ENCODE measurements around the gene CLCN4. TPM values are rescaled to one million over a fixed set of nuclear protein-coding genes. Genes with fewer than 3 reads are reported as not detected.
A peak's percentile ranks its signal among the peaks of the same experiment; 100 is the strongest.

The CLCN4 gene
- total and polyA plus RNA-seq, 10 of the 15 experiments (the other 5 are each of a cell fraction or from before 2014, with no cell fraction given): 0.90 to 6.9 (median 2.9) TPM

DNA sequence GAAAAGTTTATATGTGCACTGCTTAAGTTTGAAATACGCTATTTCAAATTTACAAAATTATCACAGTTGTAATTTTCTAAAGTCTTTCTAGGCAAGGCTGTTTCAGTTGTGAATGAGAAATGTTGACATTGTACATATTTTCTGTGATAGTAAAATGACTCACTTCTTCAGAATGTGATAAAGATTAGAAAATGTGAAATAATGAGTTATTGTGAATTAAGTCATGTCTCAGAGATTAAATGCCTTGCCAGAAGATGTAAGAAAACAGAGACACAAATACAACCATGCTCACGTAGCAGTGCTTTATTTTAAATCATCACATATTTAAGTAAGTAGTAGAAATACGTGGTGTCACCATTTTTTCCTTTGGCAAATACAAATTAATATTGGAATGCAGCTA, 768 bp downstream of the CLCN4 start (continued):
- TF ChIP-seq, protein P1, sequence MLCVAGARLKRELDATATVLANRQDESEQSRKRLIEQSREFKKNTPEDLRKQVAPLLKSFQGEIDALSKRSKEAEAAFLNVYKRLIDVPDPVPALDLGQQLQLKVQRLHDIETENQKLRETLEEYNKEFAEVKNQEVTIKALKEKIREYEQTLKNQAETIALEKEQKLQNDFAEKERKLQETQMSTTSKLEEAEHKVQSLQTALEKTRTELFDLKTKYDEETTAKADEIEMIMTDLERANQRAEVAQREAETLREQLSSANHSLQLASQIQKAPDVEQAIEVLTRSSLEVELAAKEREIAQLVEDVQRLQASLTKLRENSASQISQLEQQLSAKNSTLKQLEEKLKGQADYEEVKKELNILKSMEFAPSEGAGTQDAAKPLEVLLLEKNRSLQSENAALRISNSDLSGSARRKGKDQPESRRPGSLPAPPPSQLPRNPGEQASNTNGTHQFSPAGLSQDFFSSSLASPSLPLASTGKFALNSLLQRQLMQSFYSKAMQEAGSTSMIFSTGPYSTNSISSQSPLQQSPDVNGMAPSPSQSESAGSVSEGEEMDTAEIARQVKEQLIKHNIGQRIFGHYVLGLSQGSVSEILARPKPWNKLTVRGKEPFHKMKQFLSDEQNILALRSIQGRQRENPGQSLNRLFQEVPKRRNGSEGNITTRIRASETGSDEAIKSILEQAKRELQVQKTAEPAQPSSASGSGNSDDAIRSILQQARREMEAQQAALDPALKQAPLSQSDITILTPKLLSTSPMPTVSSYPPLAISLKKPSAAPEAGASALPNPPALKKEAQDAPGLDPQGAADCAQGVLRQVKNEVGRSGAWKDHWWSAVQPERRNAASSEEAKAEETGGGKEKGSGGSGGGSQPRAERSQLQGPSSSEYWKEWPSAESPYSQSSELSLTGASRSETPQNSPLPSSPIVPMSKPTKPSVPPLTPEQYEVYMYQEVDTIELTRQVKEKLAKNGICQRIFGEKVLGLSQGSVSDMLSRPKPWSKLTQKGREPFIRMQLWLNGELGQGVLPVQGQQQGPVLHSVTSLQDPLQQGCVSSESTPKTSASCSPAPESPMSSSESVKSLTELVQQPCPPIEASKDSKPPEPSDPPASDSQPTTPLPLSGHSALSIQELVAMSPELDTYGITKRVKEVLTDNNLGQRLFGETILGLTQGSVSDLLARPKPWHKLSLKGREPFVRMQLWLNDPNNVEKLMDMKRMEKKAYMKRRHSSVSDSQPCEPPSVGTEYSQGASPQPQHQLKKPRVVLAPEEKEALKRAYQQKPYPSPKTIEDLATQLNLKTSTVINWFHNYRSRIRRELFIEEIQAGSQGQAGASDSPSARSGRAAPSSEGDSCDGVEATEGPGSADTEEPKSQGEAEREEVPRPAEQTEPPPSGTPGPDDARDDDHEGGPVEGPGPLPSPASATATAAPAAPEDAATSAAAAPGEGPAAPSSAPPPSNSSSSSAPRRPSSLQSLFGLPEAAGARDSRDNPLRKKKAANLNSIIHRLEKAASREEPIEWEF (IDR thresholded peaks at IDR 0.05; ENCODE audit: insufficient replicate concordance, low read depth, low read length): no peak
- TF ChIP-seq IRF4 (IDR thresholded peaks at IDR 0.05; ENCODE audit: low read depth, low read length): no peak
- no peak for TF ChIP-seq KAT2A (conservative IDR thresholded peaks at IDR 0.05; ENCODE audit: control insufficient read depth, low read depth, low read length)
- TF ChIP-seq CBFB (IDR thresholded peaks at IDR 0.05; ENCODE audit: low read depth): no peak
- no peak for TF ChIP-seq ZSCAN29 (IDR thresholded peaks at IDR 0.05)

DNA sequence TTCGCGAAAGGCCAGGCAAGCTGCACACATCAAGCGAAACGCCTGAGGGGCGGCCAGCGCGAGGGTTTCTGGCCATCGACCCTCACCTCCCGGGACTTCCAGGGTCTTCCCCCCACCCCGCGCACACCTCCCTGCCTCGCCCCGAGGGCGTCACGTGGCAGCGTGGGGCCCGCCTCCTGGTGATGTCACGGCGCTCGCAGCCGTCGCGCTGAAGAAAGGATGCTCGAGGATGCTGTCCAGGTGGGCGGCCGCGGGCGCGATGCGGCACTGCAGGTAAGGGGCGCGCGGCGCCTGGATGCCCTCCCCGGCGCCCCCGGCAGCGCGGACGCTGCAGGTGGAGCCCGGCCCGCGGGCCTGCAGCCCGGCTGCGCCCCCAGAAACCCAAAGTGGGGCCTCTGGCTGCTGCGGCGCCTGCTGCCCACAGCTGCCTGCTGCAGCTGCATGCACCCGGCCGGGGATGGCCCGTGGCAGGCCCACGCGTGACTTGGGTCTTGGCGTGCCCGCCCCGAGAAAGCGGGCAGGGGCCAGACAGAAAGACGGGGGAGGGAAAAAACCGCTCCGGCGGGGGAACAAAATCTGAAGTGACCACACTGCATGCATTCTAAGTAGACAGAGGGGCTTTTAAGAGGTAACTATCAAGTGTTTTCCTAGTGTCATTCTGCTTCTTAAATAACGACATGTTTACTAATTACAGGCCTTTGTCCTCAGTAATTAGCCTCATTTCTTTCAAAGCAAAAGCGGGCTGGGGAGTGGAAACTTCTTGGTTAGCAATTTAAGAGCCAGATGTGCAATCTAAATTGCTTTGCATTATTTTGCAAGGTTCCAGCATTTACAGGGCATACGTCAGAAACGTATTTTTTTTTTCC, 1.7 kb downstream of the CLCN4 start:
- peaks cover 2 to 14% of the 10 kb centered on the region in 2 experiments for H3K27me3 ChIP-seq (replicated peaks in 1 of 2; ENCODE audit: control insufficient read depth in 2 of 2, insufficient read depth in 2 of 2, low read length in 1 of 2)
- no peak overlapping the region for H3K9ac ChIP-seq (ENCODE audit: control insufficient read depth, insufficient read depth, low read length)
- ATAC-seq: peak; percentile 40
- no peaks in the 10 kb centered on the region for H3K9me3 ChIP-seq (replicated peaks; ENCODE audit: control insufficient read depth, insufficient read depth, low read length)
- BruUV-seq (replicated peaks): no TSS peak
- no peaks in the 10 kb centered on the region for H3K36me3 ChIP-seq (ENCODE audit: control insufficient read depth in 2 of 2, insufficient read depth in 2 of 2, low read length in 1 of 2)
- H3K4me3 ChIP-seq: no peak overlapping the region
- no peak overlapping the region for H2AFZ ChIP-seq (ENCODE audit: control insufficient read depth, low read depth, low read length)
- ChIA-PET SMC1A (ENCODE audit: uncharacterized antibody, unreplicated experiment) (no interaction called here), RAD21 (ENCODE audit: unreplicated experiment) (no interaction called here), CTCF (interaction anchor here (0.7 to 1.0 kb wide), 2 partner anchors 11 to 37 kb away, joined by 3 to 4 read pairs; no protein-coding TSS in a partner anchor), POLR2A (no interaction called here)
- in situ Hi-C loops (cut with MboI) (no loop called here), intact Hi-C loops (cut with micrococcal nuclease; ENCODE audit: unreplicated experiment) (no loop called here)
- H3K27ac ChIP-seq (ENCODE audit: control insufficient read depth, insufficient read depth): no peak overlapping the region
- no peak overlapping the region for H3K4me2 ChIP-seq (ENCODE audit: control insufficient read depth, insufficient read depth)
- no peak for FAIRE-seq
- no peaks in the 10 kb centered on the region for H4K20me1 ChIP-seq (ENCODE audit: control insufficient read depth, insufficient read depth)
- no peak for DNase-seq (ENCODE audit: low read depth, low spot score)
- 37% methylated on average over 28 of the region's 64 CpGs for WGBS (ENCODE audit: insufficient coverage, insufficient replicate concordance, low lambda C conversion rate, missing lambda C conversion rate)
- no peaks in the 10 kb centered on the region for H3K79me2 ChIP-seq (ENCODE audit: control insufficient read depth, insufficient read depth, low read length)
- no peaks in the 10 kb centered on the region; the same call in 1 of the 2 replicates for H3K4me1 ChIP-seq (ENCODE audit: control insufficient read depth, insufficient read depth, low read length)
- no peak for TF ChIP-seq WRNIP1 (IDR thresholded peaks at IDR 0.05; ENCODE audit: borderline replicate concordance, low read depth, low read length)
- no peak for TF ChIP-seq SREBF1 (IDR thresholded peaks at IDR 0.05; ENCODE audit: low read length)
- TF ChIP-seq SREBF2 (IDR thresholded peaks at IDR 0.05; ENCODE audit: low read length): no peak
- TF ChIP-seq, protein P2, sequence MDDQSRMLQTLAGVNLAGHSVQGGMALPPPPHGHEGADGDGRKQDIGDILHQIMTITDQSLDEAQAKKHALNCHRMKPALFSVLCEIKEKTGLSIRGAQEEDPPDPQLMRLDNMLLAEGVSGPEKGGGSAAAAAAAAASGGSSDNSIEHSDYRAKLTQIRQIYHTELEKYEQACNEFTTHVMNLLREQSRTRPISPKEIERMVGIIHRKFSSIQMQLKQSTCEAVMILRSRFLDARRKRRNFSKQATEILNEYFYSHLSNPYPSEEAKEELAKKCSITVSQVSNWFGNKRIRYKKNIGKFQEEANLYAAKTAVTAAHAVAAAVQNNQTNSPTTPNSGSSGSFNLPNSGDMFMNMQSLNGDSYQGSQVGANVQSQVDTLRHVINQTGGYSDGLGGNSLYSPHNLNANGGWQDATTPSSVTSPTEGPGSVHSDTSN (IDR thresholded peaks at IDR 0.05; ENCODE audit: insufficient replicate concordance, low read depth, low read length): no peak
- TF ChIP-seq LARP7 (IDR thresholded peaks at IDR 0.05): 0 out of 2 replicates have a peak, but pooled peaks have one; percentile 26
- TF ChIP-seq BHLHE40 (IDR thresholded peaks at IDR 0.05; ENCODE audit: borderline replicate concordance in 1 of 2, low read depth in 2 of 2, low read length in 1 of 2): peak in 1 of 2 experiments; percentile 70; a peak in 2 of 4 replicates
- no peak for TF ChIP-seq HCFC1 (IDR thresholded peaks at IDR 0.05; ENCODE audit: low read length)
- TF ChIP-seq MEF2B (IDR thresholded peaks at IDR 0.05; ENCODE audit: partially characterized antibody, poor library complexity, severe bottlenecking): no peak
- no peak for TF ChIP-seq MYC (IDR thresholded peaks at IDR 0.05; ENCODE audit: insufficient read depth, insufficient read length, insufficient replicate concordance, low read length, severe bottlenecking)
- TF ChIP-seq BRCA1 (IDR thresholded peaks at IDR 0.05; ENCODE audit: low read depth, low read length): no peak
- TF ChIP-seq CBX3 (IDR thresholded peaks at IDR 0.05; ENCODE audit: borderline replicate concordance, low read depth): no peak
- no peak for TF ChIP-seq ZNF24 (IDR thresholded peaks at IDR 0.05)

Data from GM12878 (cell line).